Measurements from ENCODE around the gene CSGALNACT2. TPM values are rescaled to one million over a fixed set of nuclear protein-coding genes. Genes with fewer than 3 reads are reported as not detected.

CSGALNACT2 gene
- total RNA-seq, 1 donor from 2014 or later: 14.8 TPM

GRCh38 chr10:43158636-43159035 is 20.4 kb downstream of the CSGALNACT2 start:
- H3K36me3 Mint-ChIP-seq: peaks cover 15% of the 10 kb centered on the region

DNA sequence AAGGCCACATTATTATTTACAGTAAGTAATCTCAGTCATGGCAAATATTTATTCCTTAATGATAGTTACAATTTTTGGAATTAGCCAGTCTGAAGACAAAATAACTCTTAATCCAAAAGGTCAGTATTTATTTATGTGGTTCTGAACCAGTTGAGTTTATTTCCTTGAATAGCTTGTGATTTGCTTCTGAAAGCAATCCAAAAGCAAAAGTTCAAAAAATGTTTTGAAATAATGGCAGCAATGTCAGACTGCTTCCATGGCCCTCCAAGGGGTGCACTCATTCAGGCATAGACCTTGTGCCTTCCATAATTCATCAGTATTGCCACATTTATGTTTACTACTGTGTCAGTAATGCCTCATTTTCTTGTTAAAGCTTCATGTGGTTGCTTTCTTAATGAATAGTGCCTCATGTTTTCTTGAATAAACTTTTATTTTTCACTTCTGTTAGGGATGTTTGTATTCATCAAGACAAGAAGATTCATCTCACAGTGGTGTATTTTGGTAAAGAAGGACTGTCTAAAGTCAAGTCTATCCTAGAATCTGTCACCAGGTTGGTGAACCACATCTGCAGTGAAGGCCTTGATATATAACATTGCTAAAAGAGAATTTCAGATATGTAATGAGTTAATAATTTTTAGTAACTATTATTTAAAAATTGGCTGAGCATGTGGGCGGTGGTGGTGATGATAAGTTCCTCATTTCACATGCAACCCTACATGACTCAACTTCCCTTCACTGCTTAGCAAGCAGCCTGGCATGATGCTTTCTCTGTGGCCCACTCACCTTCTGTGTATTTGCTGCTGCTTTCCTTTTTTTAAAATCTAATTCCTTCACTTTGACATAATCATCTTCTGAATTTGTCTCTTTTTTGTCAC is 22.0 kb downstream of the CSGALNACT2 start:
- no peaks in the 10 kb centered on the region for H3K9me3 Mint-ChIP-seq
- no peaks in the 10 kb centered on the region for H3K27me3 Mint-ChIP-seq (ENCODE audit: low read depth)
- H3K36me3 Mint-ChIP-seq: peaks cover 17% of the 10 kb centered on the region
- H3K27ac Mint-ChIP-seq: no peak overlapping the region
- TF ChIP-seq, protein P1, sequence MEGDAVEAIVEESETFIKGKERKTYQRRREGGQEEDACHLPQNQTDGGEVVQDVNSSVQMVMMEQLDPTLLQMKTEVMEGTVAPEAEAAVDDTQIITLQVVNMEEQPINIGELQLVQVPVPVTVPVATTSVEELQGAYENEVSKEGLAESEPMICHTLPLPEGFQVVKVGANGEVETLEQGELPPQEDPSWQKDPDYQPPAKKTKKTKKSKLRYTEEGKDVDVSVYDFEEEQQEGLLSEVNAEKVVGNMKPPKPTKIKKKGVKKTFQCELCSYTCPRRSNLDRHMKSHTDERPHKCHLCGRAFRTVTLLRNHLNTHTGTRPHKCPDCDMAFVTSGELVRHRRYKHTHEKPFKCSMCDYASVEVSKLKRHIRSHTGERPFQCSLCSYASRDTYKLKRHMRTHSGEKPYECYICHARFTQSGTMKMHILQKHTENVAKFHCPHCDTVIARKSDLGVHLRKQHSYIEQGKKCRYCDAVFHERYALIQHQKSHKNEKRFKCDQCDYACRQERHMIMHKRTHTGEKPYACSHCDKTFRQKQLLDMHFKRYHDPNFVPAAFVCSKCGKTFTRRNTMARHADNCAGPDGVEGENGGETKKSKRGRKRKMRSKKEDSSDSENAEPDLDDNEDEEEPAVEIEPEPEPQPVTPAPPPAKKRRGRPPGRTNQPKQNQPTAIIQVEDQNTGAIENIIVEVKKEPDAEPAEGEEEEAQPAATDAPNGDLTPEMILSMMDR (IDR thresholded peaks at IDR 0.05; ENCODE audit: unreplicated experiment): no peak
- H3K4me3 Mint-ChIP-seq: no peak overlapping the region
- no peak for DNase-seq (ENCODE audit: low spot score in 2 of 2, unreplicated experiment in 2 of 2)
- peaks cover 9% of the 10 kb centered on the region for H3K4me1 Mint-ChIP-seq

More at GRCh38 chr10:43158636-43159035, 20.4 kb downstream of the CSGALNACT2 start:
- no peak for DNase-seq (ENCODE audit: low spot score in 2 of 2, unreplicated experiment in 2 of 2)
- Mint-ChIP-seq H3K4me3 (no peak overlapping the region), H3K27me3 (ENCODE audit: low read depth) (no peaks in the 10 kb centered on the region), H3K4me1 (peaks cover 13% of the 10 kb centered on the region), H3K27ac (no peak overlapping the region), H3K9me3 (no peaks in the 10 kb centered on the region)
- TF ChIP-seq, protein P1 (IDR thresholded peaks at IDR 0.05; ENCODE audit: unreplicated experiment): no peak

DNA sequence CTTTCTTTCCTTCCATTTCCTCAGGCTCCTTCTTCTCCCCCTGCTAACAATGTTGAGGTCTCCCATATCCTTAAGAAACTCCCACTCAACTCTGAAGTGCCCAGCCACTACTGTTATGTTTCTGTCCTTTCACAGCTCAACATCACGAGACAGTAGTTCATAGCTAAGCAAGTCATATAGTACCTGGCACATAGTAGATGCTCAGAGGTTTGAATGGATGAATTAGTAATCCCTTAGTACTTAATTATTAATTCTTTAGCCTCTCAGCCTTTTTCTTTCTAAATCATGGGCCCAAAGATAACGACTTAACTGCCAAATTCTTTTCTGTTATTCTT is 22.6 kb downstream of the CSGALNACT2 start:
- Mint-ChIP-seq H3K27ac (no peak overlapping the region), H3K27me3 (ENCODE audit: low read depth) (no peaks in the 10 kb centered on the region), H3K36me3 (peaks cover 17% of the 10 kb centered on the region), H3K4me3 (no peak overlapping the region), H3K9me3 (no peaks in the 10 kb centered on the region), H3K4me1 (peaks cover 9% of the 10 kb centered on the region)
- TF ChIP-seq, protein P1 (IDR thresholded peaks at IDR 0.05; ENCODE audit: unreplicated experiment): no peak
- DNase-seq (ENCODE audit: low spot score in 2 of 2, unreplicated experiment in 2 of 2): no peak

DNA sequence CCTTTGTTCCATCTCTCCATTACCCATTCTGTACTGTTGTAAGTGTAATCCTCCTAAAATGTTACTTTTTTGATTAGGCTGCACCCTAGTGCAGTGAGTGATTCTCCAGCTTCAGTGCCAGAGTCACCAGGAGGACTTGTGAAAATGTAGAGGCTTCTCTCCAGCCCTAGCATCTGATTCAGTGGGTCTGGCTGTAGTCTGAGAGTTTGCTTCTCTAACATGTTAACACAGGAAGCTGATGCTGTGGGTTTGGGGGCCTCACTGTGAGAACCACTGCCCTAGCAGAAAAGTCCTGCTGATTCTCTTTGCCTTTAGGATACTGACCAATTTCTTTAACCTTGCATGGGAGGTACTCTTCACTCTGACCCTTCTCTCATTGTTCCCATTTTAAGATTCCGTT is 24.4 kb downstream of the CSGALNACT2 start:
- H3K27ac Mint-ChIP-seq: no peak overlapping the region
- no peaks in the 10 kb centered on the region for H3K4me1 Mint-ChIP-seq
- DNase-seq (ENCODE audit: low spot score in 2 of 2, unreplicated experiment in 2 of 2): no peak
- H3K36me3 Mint-ChIP-seq: peaks cover 17% of the 10 kb centered on the region
- H3K27me3 Mint-ChIP-seq (ENCODE audit: low read depth): no peaks in the 10 kb centered on the region
- H3K4me3 Mint-ChIP-seq: no peak overlapping the region
- no peaks in the 10 kb centered on the region for H3K9me3 Mint-ChIP-seq
- TF ChIP-seq, protein P1 (IDR thresholded peaks at IDR 0.05; ENCODE audit: unreplicated experiment): no peak

GRCh38 chr10:43166207-43166879 is 28.1 kb downstream of the CSGALNACT2 start:
- no peaks in the 10 kb centered on the region for H3K27me3 Mint-ChIP-seq (ENCODE audit: low read depth)
- H3K36me3 Mint-ChIP-seq: peaks cover 21% of the 10 kb centered on the region
- no peak for DNase-seq (ENCODE audit: low spot score in 2 of 2, unreplicated experiment in 2 of 2)
- TF ChIP-seq, protein P1 (IDR thresholded peaks at IDR 0.05; ENCODE audit: unreplicated experiment): no peak
- no peak overlapping the region for H3K27ac Mint-ChIP-seq
- no peaks in the 10 kb centered on the region for H3K9me3 Mint-ChIP-seq
- H3K4me1 Mint-ChIP-seq: no peaks in the 10 kb centered on the region
- no peak overlapping the region for H3K4me3 Mint-ChIP-seq
